ENCODE measurements around the gene WDSUB1. TPM values are rescaled to one million over a fixed set of nuclear protein-coding genes. Genes with fewer than 3 reads are reported as not detected.

WDSUB1 gene
- total RNA-seq, 1 experiment from 2014 or later: 16.5 TPM

DNA sequence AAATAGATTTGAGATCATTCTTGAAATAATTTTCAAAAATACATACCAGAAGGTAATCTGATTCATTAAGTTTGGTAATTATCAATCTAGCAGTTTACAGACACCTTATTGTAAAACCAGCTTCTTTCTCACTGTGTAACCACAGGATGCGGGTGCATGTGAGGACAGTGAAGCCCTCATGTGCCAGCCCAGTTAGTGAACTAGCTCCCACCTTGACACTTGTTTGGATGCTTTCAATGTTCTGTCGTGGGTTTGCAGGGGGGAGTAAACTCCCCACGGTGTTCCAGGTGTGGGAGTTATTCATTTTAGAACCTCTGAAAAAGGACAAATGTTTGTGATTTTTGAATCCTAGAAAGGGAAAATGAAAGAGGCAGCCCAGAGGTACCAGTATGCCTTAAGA is 59.0 kb downstream of the WDSUB1 start:
- no peak overlapping the region for H3K27ac Mint-ChIP-seq (ENCODE audit: unreplicated experiment)
- no peaks in the 10 kb centered on the region for H3K4me1 ChIP-seq
- no peaks in the 10 kb centered on the region for H3K9me3 ChIP-seq
- peaks cover 42% of the 10 kb centered on the region for H3K36me3 Mint-ChIP-seq (ENCODE audit: insufficient read depth, unreplicated experiment)
- H3K27me3 ChIP-seq (replicated peaks; ENCODE audit: control insufficient read depth, insufficient read depth, low read length): no peaks in the 10 kb centered on the region
- no peak overlapping the region for H3K4me3 ChIP-seq (ENCODE audit: low read depth, low read length)
- no TSS peak for BruUV-seq (replicated peaks)
- no peaks in the 10 kb centered on the region for H3K4me1 Mint-ChIP-seq (ENCODE audit: low read depth, unreplicated experiment)
- CTCF ChIA-PET: no interaction called here
- H3K36me3 ChIP-seq (ENCODE audit: control insufficient read depth, insufficient read depth, low read length): peaks cover 3% of the 10 kb centered on the region; the same call in 1 of the 2 replicates
- H3K4me3 Mint-ChIP-seq (ENCODE audit: unreplicated experiment): no peak overlapping the region
- DNase-seq: no peak
- intact Hi-C loops (cut with micrococcal nuclease; ENCODE audit: unreplicated experiment): no loop called here
- H3K9me3 Mint-ChIP-seq (ENCODE audit: unreplicated experiment): no peaks in the 10 kb centered on the region
- POLR2A ChIA-PET: no interaction called here
- TF ChIP-seq, protein P1, sequence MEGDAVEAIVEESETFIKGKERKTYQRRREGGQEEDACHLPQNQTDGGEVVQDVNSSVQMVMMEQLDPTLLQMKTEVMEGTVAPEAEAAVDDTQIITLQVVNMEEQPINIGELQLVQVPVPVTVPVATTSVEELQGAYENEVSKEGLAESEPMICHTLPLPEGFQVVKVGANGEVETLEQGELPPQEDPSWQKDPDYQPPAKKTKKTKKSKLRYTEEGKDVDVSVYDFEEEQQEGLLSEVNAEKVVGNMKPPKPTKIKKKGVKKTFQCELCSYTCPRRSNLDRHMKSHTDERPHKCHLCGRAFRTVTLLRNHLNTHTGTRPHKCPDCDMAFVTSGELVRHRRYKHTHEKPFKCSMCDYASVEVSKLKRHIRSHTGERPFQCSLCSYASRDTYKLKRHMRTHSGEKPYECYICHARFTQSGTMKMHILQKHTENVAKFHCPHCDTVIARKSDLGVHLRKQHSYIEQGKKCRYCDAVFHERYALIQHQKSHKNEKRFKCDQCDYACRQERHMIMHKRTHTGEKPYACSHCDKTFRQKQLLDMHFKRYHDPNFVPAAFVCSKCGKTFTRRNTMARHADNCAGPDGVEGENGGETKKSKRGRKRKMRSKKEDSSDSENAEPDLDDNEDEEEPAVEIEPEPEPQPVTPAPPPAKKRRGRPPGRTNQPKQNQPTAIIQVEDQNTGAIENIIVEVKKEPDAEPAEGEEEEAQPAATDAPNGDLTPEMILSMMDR (IDR thresholded peaks at IDR 0.05; ENCODE audit: insufficient read depth in 1 of 2, low read depth in 1 of 2, low read length in 1 of 2, severe bottlenecking in 1 of 2, unreplicated experiment in 1 of 2): no peak
- no peaks in the 10 kb centered on the region for H3K27me3 Mint-ChIP-seq (ENCODE audit: insufficient read depth, unreplicated experiment)

- CTCF ChIA-PET: no interaction called here
These were observed 59.7 kb downstream of the WDSUB1 start for GRCh38 chr2:159226608-159227385.

GRCh38 chr2:159226059-159226461 is 60.4 kb downstream of the WDSUB1 start:
- intact Hi-C loops (cut with micrococcal nuclease; ENCODE audit: unreplicated experiment): no loop called here
- no peak overlapping the region for H3K4me3 ChIP-seq (ENCODE audit: low read depth, low read length)
- ChIA-PET CTCF (no interaction called here), POLR2A (no interaction called here)
- DNase-seq: no peak
- TF ChIP-seq, protein P1 (IDR thresholded peaks at IDR 0.05; ENCODE audit: insufficient read depth in 1 of 2, low read depth in 1 of 2, low read length in 1 of 2, severe bottlenecking in 1 of 2, unreplicated experiment in 1 of 2): no peak
- H3K36me3 ChIP-seq (ENCODE audit: control insufficient read depth, insufficient read depth, low read length): peaks cover 3% of the 10 kb centered on the region; the same call in 1 of the 2 replicates
- H3K27me3 Mint-ChIP-seq (ENCODE audit: insufficient read depth, unreplicated experiment): no peaks in the 10 kb centered on the region
- H3K36me3 Mint-ChIP-seq (ENCODE audit: insufficient read depth, unreplicated experiment): peaks cover 49% of the 10 kb centered on the region
- H3K4me1 ChIP-seq: no peaks in the 10 kb centered on the region
- H3K9me3 ChIP-seq: no peaks in the 10 kb centered on the region
- no TSS peak for BruUV-seq (replicated peaks)
- no peaks in the 10 kb centered on the region for H3K9me3 Mint-ChIP-seq (ENCODE audit: unreplicated experiment)
- no peak overlapping the region for H3K27ac Mint-ChIP-seq (ENCODE audit: unreplicated experiment)
- no peaks in the 10 kb centered on the region for H3K27me3 ChIP-seq (replicated peaks; ENCODE audit: control insufficient read depth, insufficient read depth, low read length)
- H3K4me1 Mint-ChIP-seq (ENCODE audit: low read depth, unreplicated experiment): no peaks in the 10 kb centered on the region
- H3K4me3 Mint-ChIP-seq (ENCODE audit: unreplicated experiment): no peak overlapping the region

More at GRCh38 chr2:159226608-159227385, 59.7 kb downstream of the WDSUB1 start:
- Histone ChIP-seq H3K4me1 (no peaks in the 10 kb centered on the region), H3K36me3 (ENCODE audit: control insufficient read depth, insufficient read depth, low read length) (peaks cover 3% of the 10 kb centered on the region; the same call in 1 of the 2 replicates), H3K27me3 (replicated peaks; ENCODE audit: control insufficient read depth, insufficient read depth, low read length) (no peaks in the 10 kb centered on the region), H3K9me3 (no peaks in the 10 kb centered on the region), H3K4me3 (ENCODE audit: low read depth, low read length) (no peak overlapping the region)
- no TSS peak for BruUV-seq (replicated peaks)
- no peak for DNase-seq
- intact Hi-C loops (cut with micrococcal nuclease; ENCODE audit: unreplicated experiment): no loop called here
- no peaks in the 10 kb centered on the region for H3K4me1 Mint-ChIP-seq (ENCODE audit: low read depth, unreplicated experiment)
- H3K4me3 Mint-ChIP-seq (ENCODE audit: unreplicated experiment): no peak overlapping the region
- H3K36me3 Mint-ChIP-seq (ENCODE audit: insufficient read depth, unreplicated experiment): peaks cover 42% of the 10 kb centered on the region
- no peaks in the 10 kb centered on the region for H3K27me3 Mint-ChIP-seq (ENCODE audit: insufficient read depth, unreplicated experiment)
- H3K9me3 Mint-ChIP-seq (ENCODE audit: unreplicated experiment): no peaks in the 10 kb centered on the region
- POLR2A ChIA-PET: no interaction called here
- no peak overlapping the region for H3K27ac Mint-ChIP-seq (ENCODE audit: unreplicated experiment)
- TF ChIP-seq, protein P1 (IDR thresholded peaks at IDR 0.05; ENCODE audit: insufficient read depth in 1 of 2, low read depth in 1 of 2, low read length in 1 of 2, severe bottlenecking in 1 of 2, unreplicated experiment in 1 of 2): no peak

Measured in Caco-2 (cell line).